Lower leg skin (tissue), 3 donors: ENCODE measurements around the gene CIAO1.

Experiments used
- POLR2A ChIP-seq, 2 donors: fragments of 450-650 bp; IDR thresholded peaks; one replicate each; pipeline ENCODE4 v1.6.1; 2016 to 2017; ENCODE audit warnings: antibody characterized with exemption in 2 of 2, mild to moderate bottlenecking in 1 of 2, moderate library complexity in 1 of 2
- TF ChIP-seq, protein P1 (sequence below), 3 donors: fragments of 450-650 bp; IDR thresholded peaks; one replicate each; pipeline ENCODE4 v1.5.1; 2016; ENCODE audit warnings: antibody characterized with exemption in 3 of 3, mild to moderate bottlenecking in 3 of 3, moderate library complexity in 2 of 3

DNA sequence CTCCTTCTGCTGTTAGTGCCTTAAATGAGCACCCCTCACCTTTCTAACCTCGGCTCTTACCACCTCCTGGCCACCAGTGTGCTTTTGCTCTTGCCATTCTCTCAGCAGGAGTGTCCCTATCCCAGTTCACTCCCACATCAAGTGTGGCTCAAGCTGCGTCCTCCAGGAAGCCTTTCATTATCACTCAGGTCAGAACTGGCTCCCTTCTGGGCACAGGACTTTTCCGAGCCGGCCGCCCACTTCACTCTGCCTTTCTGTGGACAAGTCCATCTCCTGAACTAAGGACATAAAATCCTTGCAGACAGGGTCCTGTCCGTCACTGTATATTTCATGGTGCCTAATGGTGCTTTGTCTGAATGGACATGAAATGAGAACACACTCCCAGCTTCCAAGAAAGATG is 15.8 kb upstream of the CIAO1 start:
- TF ChIP-seq, protein P1, sequence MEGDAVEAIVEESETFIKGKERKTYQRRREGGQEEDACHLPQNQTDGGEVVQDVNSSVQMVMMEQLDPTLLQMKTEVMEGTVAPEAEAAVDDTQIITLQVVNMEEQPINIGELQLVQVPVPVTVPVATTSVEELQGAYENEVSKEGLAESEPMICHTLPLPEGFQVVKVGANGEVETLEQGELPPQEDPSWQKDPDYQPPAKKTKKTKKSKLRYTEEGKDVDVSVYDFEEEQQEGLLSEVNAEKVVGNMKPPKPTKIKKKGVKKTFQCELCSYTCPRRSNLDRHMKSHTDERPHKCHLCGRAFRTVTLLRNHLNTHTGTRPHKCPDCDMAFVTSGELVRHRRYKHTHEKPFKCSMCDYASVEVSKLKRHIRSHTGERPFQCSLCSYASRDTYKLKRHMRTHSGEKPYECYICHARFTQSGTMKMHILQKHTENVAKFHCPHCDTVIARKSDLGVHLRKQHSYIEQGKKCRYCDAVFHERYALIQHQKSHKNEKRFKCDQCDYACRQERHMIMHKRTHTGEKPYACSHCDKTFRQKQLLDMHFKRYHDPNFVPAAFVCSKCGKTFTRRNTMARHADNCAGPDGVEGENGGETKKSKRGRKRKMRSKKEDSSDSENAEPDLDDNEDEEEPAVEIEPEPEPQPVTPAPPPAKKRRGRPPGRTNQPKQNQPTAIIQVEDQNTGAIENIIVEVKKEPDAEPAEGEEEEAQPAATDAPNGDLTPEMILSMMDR (IDR thresholded peaks at IDR 0.05) = no peak
- TF ChIP-seq POLR2A (IDR thresholded peaks at IDR 0.05) = no peak
